Neuron (in vitro differentiated cells): ENCODE measurements around the gene CCDC68.
"Not testable (repeated sequence)": the region's sequence is repeated elsewhere in the genome, so short reads cannot be mapped to it uniquely, and the experiment has no call there.

Experiments used
- H2AFZ ChIP-seq: one replicate; pipeline ENCODE4 v1.6.1; 2013; ENCODE audit warnings: low read depth, mild to moderate bottlenecking, inconsistent platforms, low read length, moderate library complexity
- H3K27me3 ChIP-seq: one replicate; pipeline ENCODE4 v1.6.1; 2013; ENCODE audit warnings: low read length; ENCODE audit not compliant: insufficient read depth
- H3K36me3 ChIP-seq: one replicate; pipeline ENCODE4 v1.6.1; 2013; ENCODE audit warnings: low read length; ENCODE audit not compliant: insufficient read depth
- H3K4me1 ChIP-seq: one replicate; pipeline ENCODE4 v1.6.1; 2013; ENCODE audit warnings: low read length; ENCODE audit not compliant: insufficient read depth
- H3K4me3 ChIP-seq: 2 replicates; pipeline ENCODE4 v1.5.1; 2013; ENCODE audit warnings: mild to moderate bottlenecking, low read length, moderate library complexity
- H3K9me3 ChIP-seq: one replicate; pipeline ENCODE4 v1.6.1; 2013; ENCODE audit warnings: low read length

The CCDC68 gene

DNA sequence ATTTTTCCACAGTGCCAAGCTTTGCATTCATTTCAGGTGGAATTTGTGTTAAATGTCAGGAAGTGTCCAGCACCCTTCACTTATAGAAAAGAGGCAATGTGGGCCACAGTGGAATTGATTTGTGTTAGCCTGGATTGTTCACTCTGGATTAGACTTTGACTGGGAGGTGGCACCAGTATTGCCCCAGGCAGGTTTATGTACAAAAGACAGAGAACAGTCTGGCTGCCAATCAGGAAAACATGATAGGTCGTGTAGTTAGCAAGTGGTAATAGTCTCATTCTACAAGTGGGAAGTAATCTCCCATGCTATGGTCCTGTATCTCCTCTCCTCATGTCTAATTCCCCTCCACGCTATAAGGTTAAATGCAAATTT is 85.4 kb downstream of the CCDC68 start:
- no peaks in the 10 kb centered on the region for H3K27me3 ChIP-seq
- H3K9me3 ChIP-seq, result no peaks in the 10 kb centered on the region
- no peak overlapping the region for H3K4me3 ChIP-seq
- H3K4me1 ChIP-seq, result peaks cover 4% of the 10 kb centered on the region
- no peak overlapping the region for H2AFZ ChIP-seq
- H3K36me3 ChIP-seq, result no peaks in the 10 kb centered on the region

DNA sequence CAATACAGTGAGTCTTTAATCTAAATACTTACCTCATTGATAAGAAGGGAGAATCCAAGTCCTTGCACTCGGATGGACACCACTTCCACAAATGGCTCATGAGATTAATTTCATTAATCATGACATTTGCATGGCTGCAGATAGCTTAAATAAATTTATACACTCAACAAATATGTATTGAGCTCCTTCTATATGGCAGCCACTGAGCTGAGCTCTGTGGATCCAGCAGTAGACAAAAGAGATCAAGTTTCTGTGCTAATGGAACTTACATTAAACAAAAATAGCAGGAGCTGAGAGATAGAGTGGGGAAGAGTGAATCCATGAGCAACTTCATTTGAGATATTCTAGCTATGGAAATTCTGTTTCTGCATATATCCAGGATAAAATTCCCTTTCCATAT is 86.6 kb downstream of the CCDC68 start:
- H3K4me3 ChIP-seq, result no peak overlapping the region
- H3K36me3 ChIP-seq, result no peaks in the 10 kb centered on the region
- no peak overlapping the region for H2AFZ ChIP-seq
- no peaks in the 10 kb centered on the region for H3K9me3 ChIP-seq
- no peaks in the 10 kb centered on the region for H3K4me1 ChIP-seq
- H3K27me3 ChIP-seq, result no peaks in the 10 kb centered on the region

DNA sequence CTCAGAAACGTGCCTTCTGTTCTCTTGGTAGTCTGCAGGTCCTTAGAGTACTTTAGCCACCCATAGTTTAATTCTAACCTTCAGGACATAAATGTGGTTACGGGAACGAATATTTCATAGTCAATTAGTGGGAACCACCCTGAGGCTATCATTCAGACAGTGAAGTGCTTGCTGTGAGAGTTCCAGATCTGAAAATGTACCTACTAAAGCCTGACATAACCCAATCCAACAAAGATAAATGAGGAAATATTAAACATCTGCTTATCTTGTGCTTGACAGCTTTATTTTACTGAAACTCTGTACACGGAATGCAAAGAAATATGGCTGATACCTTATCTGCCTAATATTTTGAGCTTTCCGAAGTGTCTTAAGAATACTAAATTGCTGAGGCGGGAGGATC is 88.0 kb downstream of the CCDC68 start:
- Histone ChIP-seq H3K9me3 (no peaks in the 10 kb centered on the region), H3K4me3 (no peak overlapping the region), H3K27me3 (no peaks in the 10 kb centered on the region), H2AFZ (no peak overlapping the region), H3K4me1 (no peaks in the 10 kb centered on the region), H3K36me3 (no peaks in the 10 kb centered on the region)

GRCh38 chr18:54867131-54867530 is 92.1 kb downstream of the CCDC68 start:
- Histone ChIP-seq H3K4me1 (no peaks in the 10 kb centered on the region), H3K36me3 (no peaks in the 10 kb centered on the region), H3K9me3 (no peaks in the 10 kb centered on the region), H3K4me3 (no peak overlapping the region), H3K27me3 (no peaks in the 10 kb centered on the region), H2AFZ (no peak overlapping the region)

DNA sequence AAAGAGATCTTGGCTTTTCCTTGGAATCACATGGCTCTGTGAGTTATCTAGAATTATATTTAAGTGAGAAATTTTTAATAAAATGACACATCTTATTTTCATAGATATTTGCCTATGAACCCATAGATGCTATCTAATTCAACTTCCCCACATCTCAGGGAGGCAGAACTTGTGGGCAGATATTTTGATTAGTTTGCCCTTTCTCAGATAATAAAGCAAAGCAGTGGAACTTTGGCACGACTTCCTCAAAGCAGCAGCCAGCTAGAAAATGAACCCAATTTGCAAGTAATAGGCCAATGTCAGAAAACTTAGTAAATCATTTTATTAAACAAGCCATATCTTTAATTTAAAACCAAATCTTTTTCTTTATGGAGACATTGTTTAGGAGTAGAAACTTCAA is 98.3 kb downstream of the CCDC68 start:
- no peaks in the 10 kb centered on the region for H3K4me1 ChIP-seq
- H2AFZ ChIP-seq, result no peak overlapping the region
- H3K9me3 ChIP-seq, result no peaks in the 10 kb centered on the region
- H3K36me3 ChIP-seq, result no peaks in the 10 kb centered on the region
- H3K4me3 ChIP-seq, result no peak overlapping the region
- no peaks in the 10 kb centered on the region for H3K27me3 ChIP-seq

- no peak overlapping the region for H2AFZ ChIP-seq
- no peaks in the 10 kb centered on the region for H3K27me3 ChIP-seq
- H3K4me1 ChIP-seq, result no peaks in the 10 kb centered on the region
- no peaks in the 10 kb centered on the region for H3K9me3 ChIP-seq
- H3K36me3 ChIP-seq, result no peaks in the 10 kb centered on the region
- H3K4me3 ChIP-seq, result no peak overlapping the region
Measured at GRCh38 chr18:54859667-54860421, 99.4 kb downstream of the CCDC68 start.

- Histone ChIP-seq H3K9me3 (no peaks in the 10 kb centered on the region), H3K4me1 (no peaks in the 10 kb centered on the region), H3K27me3 (no peaks in the 10 kb centered on the region), H2AFZ (no peak overlapping the region), H3K4me3 (no peak overlapping the region), H3K36me3 (no peaks in the 10 kb centered on the region)
Measured at GRCh38 chr18:54857499-54857898, 101.8 kb downstream of the CCDC68 start.

GRCh38 chr18:54856105-54856646 is 103.1 kb downstream of the CCDC68 start:
- H3K4me3 ChIP-seq, result no peak overlapping the region
- H3K9me3 ChIP-seq, result no peaks in the 10 kb centered on the region
- H2AFZ ChIP-seq, result no peak overlapping the region
- no peaks in the 10 kb centered on the region for H3K36me3 ChIP-seq
- no peaks in the 10 kb centered on the region for H3K27me3 ChIP-seq
- no peaks in the 10 kb centered on the region for H3K4me1 ChIP-seq

DNA sequence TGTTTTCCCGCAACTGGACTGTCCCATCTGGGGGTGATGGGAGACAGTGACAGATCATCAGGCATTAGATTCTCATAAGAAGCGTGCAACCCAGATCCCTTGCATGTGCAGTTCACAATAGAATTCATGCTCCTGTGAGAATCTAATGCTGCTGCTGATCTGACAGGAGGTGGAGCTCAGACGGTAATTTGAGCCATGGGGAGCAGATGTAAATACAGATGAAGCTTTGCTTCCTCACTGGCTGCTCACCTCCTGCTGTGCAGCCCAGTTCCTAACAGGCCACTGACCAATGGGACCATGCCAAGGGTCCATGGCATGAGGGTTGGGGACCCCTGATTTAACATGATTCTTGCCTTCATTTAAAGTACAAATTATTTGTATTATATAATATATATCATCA is 104.2 kb downstream of the CCDC68 start:
- not testable (repeated sequence) for H3K36me3 ChIP-seq, H2AFZ ChIP-seq, H3K4me3 ChIP-seq, H3K4me1 ChIP-seq, H3K27me3 ChIP-seq, H3K9me3 ChIP-seq

DNA sequence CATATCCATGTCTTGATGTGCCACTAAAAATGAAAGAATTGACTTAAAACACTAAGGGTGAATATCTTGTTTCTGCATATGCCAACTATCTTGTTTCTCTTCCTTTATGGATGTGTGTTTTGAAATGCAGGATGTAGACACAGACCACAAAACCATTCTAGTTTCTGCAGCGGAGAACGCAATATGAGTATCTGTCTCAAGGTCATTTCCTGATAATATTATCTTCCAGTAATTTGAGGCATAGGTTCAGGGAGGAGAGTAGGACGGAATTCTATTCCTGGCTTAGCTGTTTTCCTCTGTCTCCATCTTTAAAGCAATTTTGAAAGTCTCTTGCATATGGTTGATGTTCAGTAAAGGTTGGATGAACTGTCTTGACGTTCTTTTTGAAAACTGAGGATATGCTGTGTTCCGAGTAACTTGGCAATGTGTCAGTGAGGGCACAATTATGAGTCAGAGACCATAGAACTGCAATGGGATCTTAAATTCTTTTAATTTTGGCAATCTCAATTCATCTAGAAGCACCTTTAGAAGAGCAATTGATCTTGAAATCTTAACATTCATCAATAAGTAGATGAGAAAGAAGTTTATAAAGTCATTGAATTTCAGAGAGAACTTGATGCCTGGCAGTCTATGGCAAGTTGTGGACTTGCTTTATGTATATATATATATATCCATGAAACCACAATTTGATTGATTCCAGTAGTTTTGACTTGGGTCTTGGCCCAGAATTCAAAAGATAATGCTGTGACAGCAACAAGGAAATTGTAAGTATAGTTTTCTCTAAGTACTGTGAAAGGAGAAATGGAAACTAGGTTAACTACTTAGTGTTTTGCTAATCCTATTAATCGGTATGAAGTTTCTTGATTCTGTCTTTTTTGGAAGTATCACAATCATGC is 106.2 kb downstream of the CCDC68 start:
- Histone ChIP-seq H3K9me3 (no peaks in the 10 kb centered on the region), H3K4me1 (no peaks in the 10 kb centered on the region), H3K27me3 (no peaks in the 10 kb centered on the region), H3K36me3 (no peaks in the 10 kb centered on the region), H2AFZ (no peak overlapping the region), H3K4me3 (no peak overlapping the region)
